Nephron (organoid): ENCODE data around the gene MYCBPAP.

Experiments
- H3K27ac Mint-ChIP-seq, 3 experiments: 2 replicates each; pipeline ENCODE4 v1.8.0; 2020; ENCODE audit warnings: mixed read lengths in 3 of 3, mild to moderate bottlenecking in 2 of 3, moderate library complexity in 1 of 3
- H3K27me3 Mint-ChIP-seq: 2 replicates; pipeline ENCODE4 v1.8.0; 2021; ENCODE audit warnings: low read depth, mild to moderate bottlenecking, moderate library complexity, mixed read lengths
- H3K36me3 Mint-ChIP-seq: 2 replicates; pipeline ENCODE4 v1.8.0; 2020; ENCODE audit warnings: low read depth, mixed read lengths
- H3K4me1 Mint-ChIP-seq: 2 replicates; pipeline ENCODE4 v1.8.0; 2020; ENCODE audit warnings: mixed read lengths
- H3K4me3 Mint-ChIP-seq, 3 experiments: 2 replicates each; pipeline ENCODE4 v1.8.0; 2020; ENCODE audit warnings: mild to moderate bottlenecking in 3 of 3, mixed read lengths in 3 of 3, moderate library complexity in 2 of 3
- H3K9me3 Mint-ChIP-seq: 2 replicates; pipeline ENCODE4 v1.8.0; 2020; ENCODE audit warnings: mixed read lengths
- TF ChIP-seq, protein P1 (sequence below), 3 experiments: fragments of 200-600 bp; sonication (generic); IDR thresholded peaks; one replicate each; pipeline ENCODE4 v1.5.0; 2021; ENCODE audit warnings: antibody characterized with exemption in 3 of 3; ENCODE audit not compliant: unreplicated experiment in 3 of 3

The MYCBPAP gene

DNA sequence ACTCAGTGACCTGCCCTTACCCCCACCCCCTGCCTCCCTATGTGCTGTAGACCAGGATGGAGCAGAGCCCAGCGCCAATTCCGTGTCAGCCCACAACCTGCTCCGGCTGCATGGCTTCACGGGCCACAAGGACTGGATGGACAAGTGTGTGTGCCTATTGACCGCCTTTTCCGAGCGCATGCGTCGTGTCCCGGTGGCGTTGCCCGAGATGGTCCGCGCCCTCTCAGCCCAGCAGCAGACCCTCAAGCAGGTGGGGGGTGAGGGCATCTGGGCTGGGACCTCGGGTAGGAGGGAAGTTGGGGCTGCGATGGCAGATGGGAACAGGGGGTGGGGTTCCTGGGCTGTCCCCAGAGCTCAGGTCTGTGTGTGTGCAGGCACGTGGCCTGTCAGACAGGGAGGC lies 46.0 kb downstream of the MYCBPAP start:
- peaks cover 45% of the 10 kb centered on the region for H3K27me3 Mint-ChIP-seq
- peaks cover 3% of the 10 kb centered on the region for H3K36me3 Mint-ChIP-seq
- no peak overlapping the region for H3K4me3 Mint-ChIP-seq
- TF ChIP-seq, protein P1, sequence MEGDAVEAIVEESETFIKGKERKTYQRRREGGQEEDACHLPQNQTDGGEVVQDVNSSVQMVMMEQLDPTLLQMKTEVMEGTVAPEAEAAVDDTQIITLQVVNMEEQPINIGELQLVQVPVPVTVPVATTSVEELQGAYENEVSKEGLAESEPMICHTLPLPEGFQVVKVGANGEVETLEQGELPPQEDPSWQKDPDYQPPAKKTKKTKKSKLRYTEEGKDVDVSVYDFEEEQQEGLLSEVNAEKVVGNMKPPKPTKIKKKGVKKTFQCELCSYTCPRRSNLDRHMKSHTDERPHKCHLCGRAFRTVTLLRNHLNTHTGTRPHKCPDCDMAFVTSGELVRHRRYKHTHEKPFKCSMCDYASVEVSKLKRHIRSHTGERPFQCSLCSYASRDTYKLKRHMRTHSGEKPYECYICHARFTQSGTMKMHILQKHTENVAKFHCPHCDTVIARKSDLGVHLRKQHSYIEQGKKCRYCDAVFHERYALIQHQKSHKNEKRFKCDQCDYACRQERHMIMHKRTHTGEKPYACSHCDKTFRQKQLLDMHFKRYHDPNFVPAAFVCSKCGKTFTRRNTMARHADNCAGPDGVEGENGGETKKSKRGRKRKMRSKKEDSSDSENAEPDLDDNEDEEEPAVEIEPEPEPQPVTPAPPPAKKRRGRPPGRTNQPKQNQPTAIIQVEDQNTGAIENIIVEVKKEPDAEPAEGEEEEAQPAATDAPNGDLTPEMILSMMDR (IDR thresholded peaks at IDR 0.05; ENCODE audit: unreplicated experiment in 3 of 3) = no peak
- H3K9me3 Mint-ChIP-seq = no peaks in the 10 kb centered on the region
- no peak overlapping the region for H3K27ac Mint-ChIP-seq
- peaks cover 25% of the 10 kb centered on the region for H3K4me1 Mint-ChIP-seq

DNA sequence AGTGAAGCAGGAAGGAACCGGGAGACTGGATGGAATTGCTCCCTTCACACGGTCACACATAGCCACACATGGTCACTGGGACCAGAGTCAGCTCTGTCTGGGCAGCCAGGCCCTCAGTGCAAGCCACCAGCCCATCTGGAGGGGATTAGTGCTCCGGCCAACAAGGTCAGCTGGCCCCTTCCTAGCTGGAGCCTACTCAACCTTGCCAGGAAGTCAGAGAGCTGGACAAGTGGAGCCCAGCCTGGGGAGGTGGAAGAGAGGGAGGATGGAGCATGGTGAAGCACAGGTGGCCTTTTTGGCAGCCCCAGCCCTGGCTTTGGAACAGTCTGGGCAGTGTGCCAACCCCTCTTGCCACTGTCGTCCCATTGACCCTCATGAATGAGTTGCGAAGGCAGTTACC lies 48.6 kb downstream of the MYCBPAP start:
- Mint-ChIP-seq H3K27me3 (peaks cover 57% of the 10 kb centered on the region), H3K4me1 (peaks cover 25% of the 10 kb centered on the region), H3K27ac (no peak overlapping the region), H3K9me3 (no peaks in the 10 kb centered on the region), H3K36me3 (peaks cover 3% of the 10 kb centered on the region), H3K4me3 (peak overlapping the region in 1 of 3 experiments; percentile 19)
- TF ChIP-seq, protein P1 (IDR thresholded peaks at IDR 0.05; ENCODE audit: unreplicated experiment in 3 of 3) = no peak

DNA sequence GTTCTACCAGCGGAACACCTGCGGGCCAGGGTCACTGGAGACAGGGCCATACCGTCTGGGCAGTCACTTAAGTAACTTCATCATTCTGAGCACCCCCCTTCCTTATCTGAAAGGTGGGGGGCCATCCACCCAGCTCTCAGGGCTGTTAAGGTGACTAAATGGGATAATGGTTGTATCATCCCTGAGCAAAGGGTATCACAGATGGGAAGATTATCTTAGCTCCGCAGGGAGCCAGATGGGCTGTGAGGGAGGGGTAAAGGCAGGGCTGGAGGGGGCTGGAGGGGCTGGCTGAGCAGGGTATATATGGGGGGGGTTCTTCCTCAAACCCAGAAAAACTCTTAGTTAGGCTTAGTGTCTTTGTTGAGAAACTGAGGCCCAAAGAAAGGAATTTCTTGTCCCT lies 49.4 kb downstream of the MYCBPAP start:
- H3K27me3 Mint-ChIP-seq = peaks cover 60% of the 10 kb centered on the region
- peaks cover 3% of the 10 kb centered on the region for H3K36me3 Mint-ChIP-seq
- H3K9me3 Mint-ChIP-seq = no peaks in the 10 kb centered on the region
- TF ChIP-seq, protein P1 (IDR thresholded peaks at IDR 0.05; ENCODE audit: unreplicated experiment in 3 of 3) = no peak
- peaks cover 31% of the 10 kb centered on the region for H3K4me1 Mint-ChIP-seq
- H3K27ac Mint-ChIP-seq = peak overlapping the region in 2 of 3 experiments; percentile 37 to 39
- peak overlapping the region; percentile 29 to 81 (median 38) for H3K4me3 Mint-ChIP-seq

DNA sequence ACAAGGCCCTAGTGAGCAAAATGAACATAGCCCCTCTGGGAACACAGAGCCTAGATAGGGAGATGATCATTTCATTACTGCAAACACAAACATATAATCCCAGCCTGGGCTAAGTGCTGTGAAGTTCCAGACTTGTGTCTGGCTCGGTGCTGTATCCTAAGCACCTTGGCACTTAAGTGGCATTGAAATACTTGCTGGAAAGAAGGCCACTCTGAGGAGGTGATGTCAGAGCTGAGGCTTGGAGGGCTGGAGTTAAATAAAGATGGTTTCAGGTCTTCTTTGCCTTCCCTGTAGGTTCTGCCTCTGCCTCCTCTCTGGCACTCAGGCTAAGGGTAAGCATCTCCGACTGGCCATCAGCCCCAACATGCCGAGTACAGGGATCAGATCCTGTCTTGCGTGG lies 49.9 kb downstream of the MYCBPAP start:
- Mint-ChIP-seq H3K27ac (peak overlapping the region in 2 of 3 experiments; percentile 37 to 39), H3K4me1 (peaks cover 32% of the 10 kb centered on the region), H3K36me3 (peaks cover 3% of the 10 kb centered on the region), H3K4me3 (peak overlapping the region; percentile 77 to 94 (median 81)), H3K9me3 (no peaks in the 10 kb centered on the region), H3K27me3 (peaks cover 65% of the 10 kb centered on the region)
- TF ChIP-seq, protein P1 (IDR thresholded peaks at IDR 0.05; ENCODE audit: unreplicated experiment in 3 of 3) = no peak

DNA sequence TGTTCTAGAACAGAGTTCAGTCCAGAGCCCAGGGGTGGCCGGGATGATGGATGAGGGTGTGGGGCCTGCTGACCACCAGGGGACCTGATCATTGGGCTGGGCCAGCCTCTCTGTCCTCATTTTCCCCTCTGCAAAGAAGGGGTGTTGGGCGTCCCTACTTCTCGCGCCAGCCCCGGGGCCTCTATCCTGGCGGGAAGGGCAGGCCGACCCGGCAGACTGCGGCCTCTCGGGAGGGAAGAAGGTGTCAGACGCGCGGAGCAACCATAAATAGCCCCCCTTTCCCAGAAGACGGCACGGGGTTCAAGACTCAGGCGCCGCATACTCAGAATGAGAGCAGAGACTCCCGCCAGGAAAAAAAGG lies 50.3 kb downstream of the MYCBPAP start:
- Mint-ChIP-seq H3K27me3 (peaks cover 69% of the 10 kb centered on the region), H3K9me3 (no peaks in the 10 kb centered on the region), H3K4me1 (peaks cover 37% of the 10 kb centered on the region), H3K36me3 (peaks cover 3% of the 10 kb centered on the region), H3K4me3 (peak overlapping the region; percentile 77 to 94 (median 81)), H3K27ac (peak overlapping the region in 2 of 3 experiments; percentile 37 to 56)
- TF ChIP-seq, protein P1 (IDR thresholded peaks at IDR 0.05; ENCODE audit: unreplicated experiment in 3 of 3) = no peak

DNA sequence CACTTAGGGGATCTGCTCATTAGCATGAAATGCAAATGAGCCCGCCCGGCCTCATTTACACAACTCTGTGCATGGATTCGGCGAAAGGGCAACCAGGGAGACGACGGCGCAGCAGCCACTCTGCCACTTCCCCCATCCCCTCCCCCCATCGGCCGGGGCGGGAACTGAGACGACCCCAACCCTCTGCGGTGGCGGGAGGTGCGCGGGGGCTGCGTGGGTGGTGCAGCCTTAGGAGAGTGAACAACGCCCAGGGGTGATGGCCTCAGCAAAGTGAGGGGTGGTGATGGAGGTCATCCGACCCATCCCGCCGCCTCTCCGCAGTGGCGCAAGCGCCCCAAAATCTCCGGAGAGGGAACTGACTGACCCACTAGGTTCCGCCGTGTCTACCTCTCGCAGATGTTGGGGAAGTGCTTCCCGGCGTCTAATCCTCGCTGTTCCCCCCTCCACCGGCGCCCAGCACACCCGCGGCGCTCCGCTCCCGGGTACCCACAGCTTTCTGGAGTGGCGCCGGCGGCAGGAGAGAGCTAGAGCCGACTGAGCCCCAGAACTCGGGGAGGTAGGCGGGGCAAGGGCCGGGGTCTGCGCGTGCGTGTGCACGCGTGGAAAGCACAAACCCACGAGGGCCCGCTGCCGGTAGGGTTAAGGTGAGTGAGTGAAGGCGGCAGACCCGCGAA lies 50.8 kb downstream of the MYCBPAP start:
- peaks cover 42% of the 10 kb centered on the region for H3K4me1 Mint-ChIP-seq
- TF ChIP-seq, protein P1 (IDR thresholded peaks at IDR 0.05; ENCODE audit: unreplicated experiment in 3 of 3) = no peak
- H3K27me3 Mint-ChIP-seq = peaks cover 70% of the 10 kb centered on the region
- H3K9me3 Mint-ChIP-seq = no peaks in the 10 kb centered on the region
- peak overlapping the region; percentile 89 to 94 (median 91) for H3K4me3 Mint-ChIP-seq
- H3K36me3 Mint-ChIP-seq = peaks cover 3% of the 10 kb centered on the region
- peak overlapping the region in 1 of 3 experiments; percentile 56 for H3K27ac Mint-ChIP-seq
